ENCODE results near the gene DESI2. TPM values are rescaled to one million over a fixed set of nuclear protein-coding genes. Genes with fewer than 3 reads are reported as not detected.

DESI2 gene
- total RNA-seq, 4 donors from 2014 or later, result 16.7 to 109 (median 37.7) TPM

DNA sequence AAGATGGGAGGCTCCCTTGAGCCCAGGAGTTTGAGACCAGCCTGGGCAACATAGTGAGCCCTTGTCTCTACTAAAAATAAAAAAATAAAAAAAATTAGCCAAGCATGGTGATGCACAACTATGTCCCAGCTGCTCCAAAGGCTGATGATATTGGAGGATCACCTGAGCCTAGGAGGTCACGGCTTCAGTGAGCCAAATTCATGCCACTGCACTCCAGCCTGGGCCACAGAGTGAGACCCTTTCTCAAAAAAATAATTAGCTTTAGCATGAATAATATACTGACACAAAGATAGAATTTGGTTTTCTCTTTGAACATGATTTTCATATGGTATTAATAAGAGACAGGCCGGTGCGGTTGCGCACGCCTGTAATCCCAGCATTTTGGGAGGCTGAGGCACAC is 88.8 kb downstream of the DESI2 start:
- intact Hi-C loops (cut with DNase I; ENCODE audit: low total_unique reads), result no loop called here
- Histone ChIP-seq H3K36me3 (no peaks in the 10 kb centered on the region), H3K4me3 (no peak overlapping the region), H3K9me3 (no peaks in the 10 kb centered on the region), H3K27ac (no peak overlapping the region), H3K27me3 (no peaks in the 10 kb centered on the region), H3K4me1 (no peaks in the 10 kb centered on the region)
- no peak for DNase-seq
- TF ChIP-seq POLR2A (IDR thresholded peaks at IDR 0.05), result no peak
- TF ChIP-seq, protein P1, sequence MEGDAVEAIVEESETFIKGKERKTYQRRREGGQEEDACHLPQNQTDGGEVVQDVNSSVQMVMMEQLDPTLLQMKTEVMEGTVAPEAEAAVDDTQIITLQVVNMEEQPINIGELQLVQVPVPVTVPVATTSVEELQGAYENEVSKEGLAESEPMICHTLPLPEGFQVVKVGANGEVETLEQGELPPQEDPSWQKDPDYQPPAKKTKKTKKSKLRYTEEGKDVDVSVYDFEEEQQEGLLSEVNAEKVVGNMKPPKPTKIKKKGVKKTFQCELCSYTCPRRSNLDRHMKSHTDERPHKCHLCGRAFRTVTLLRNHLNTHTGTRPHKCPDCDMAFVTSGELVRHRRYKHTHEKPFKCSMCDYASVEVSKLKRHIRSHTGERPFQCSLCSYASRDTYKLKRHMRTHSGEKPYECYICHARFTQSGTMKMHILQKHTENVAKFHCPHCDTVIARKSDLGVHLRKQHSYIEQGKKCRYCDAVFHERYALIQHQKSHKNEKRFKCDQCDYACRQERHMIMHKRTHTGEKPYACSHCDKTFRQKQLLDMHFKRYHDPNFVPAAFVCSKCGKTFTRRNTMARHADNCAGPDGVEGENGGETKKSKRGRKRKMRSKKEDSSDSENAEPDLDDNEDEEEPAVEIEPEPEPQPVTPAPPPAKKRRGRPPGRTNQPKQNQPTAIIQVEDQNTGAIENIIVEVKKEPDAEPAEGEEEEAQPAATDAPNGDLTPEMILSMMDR (IDR thresholded peaks at IDR 0.05), result no peak

DNA sequence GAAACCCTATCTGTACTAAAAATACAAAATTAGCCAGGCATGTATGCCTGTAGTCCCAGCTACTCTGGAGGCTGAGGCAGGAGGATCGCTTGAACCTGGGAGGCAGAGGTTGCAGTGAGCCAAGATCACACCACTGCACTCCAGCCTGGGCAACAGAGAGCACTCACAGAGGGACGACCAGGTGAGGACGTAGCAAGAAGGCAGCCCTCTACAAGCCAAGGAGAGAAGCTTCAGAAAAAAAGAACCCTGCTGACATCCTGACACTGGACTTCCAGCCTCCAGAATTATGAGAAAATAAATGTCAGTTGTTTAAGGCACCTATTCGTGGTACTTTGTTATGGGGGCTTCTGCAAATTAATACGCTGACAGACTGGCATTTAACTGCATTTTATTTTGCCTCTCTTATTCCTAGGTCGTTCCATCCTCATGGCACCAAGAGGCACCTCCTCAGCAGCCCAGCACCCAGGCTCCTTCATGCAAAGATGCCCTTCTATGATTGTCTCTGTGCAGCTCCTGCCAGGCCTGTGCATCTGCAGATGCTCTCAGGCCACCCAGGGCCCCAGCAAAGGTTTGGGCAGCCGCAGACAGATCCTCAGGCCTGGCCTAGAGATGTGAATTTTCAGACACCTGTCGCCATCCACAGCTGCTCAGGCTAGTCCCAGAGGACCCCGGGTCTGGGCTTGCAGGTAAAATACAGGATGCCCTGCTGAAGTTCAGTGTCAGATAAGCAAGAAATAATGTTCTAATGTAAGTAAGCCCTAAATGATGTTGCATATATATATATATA is 96.5 kb downstream of the DESI2 start:
- no peak overlapping the region for H3K27ac ChIP-seq
- intact Hi-C loops (cut with DNase I; ENCODE audit: low total_unique reads), result no loop called here
- H3K4me3 ChIP-seq, result no peak overlapping the region
- TF ChIP-seq POLR2A (IDR thresholded peaks at IDR 0.05), result no peak
- TF ChIP-seq, protein P1 (IDR thresholded peaks at IDR 0.05), result no peak
- H3K27me3 ChIP-seq, result no peaks in the 10 kb centered on the region
- no peaks in the 10 kb centered on the region for H3K9me3 ChIP-seq
- no peak for DNase-seq
- no peaks in the 10 kb centered on the region for H3K4me1 ChIP-seq
- H3K36me3 ChIP-seq, result no peaks in the 10 kb centered on the region

DNA sequence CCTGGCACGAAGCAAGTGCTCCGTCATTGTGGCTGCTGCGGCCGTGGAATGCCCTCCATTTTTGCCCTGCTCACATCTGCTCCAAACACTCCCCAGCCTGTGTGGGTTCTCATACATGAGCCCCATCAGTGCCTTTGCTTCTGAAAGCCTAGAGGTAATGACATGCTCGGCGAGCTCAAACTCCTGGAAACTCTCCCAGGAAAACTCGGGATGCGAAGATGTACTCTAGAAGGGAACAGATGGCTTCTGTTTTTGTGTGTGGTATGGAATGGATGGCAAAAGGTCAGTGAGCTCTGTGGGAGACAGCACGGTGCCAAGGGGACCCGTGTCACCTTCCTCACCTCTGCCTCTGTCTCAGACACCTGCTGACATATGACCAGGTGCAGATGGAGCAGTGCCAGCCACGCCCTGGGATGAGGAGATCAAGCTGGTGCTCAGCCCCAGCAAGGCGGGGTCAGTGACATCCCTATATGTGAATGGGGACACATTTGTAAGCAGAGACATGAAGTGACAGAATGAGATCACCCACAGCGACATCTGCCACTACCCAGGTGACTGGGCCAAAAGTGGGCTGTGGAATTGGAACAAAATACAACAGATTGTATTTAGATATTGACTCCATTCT is 98.5 kb downstream of the DESI2 start:
- no peaks in the 10 kb centered on the region for H3K36me3 ChIP-seq
- H3K27me3 ChIP-seq, result no peaks in the 10 kb centered on the region
- no peak for DNase-seq
- no peaks in the 10 kb centered on the region for H3K4me1 ChIP-seq
- TF ChIP-seq POLR2A (IDR thresholded peaks at IDR 0.05), result no peak
- TF ChIP-seq, protein P1 (IDR thresholded peaks at IDR 0.05), result no peak
- H3K9me3 ChIP-seq, result no peaks in the 10 kb centered on the region
- H3K4me3 ChIP-seq, result no peak overlapping the region
- no peak overlapping the region for H3K27ac ChIP-seq
- intact Hi-C loops (cut with DNase I; ENCODE audit: low total_unique reads), result no loop called here

DNA sequence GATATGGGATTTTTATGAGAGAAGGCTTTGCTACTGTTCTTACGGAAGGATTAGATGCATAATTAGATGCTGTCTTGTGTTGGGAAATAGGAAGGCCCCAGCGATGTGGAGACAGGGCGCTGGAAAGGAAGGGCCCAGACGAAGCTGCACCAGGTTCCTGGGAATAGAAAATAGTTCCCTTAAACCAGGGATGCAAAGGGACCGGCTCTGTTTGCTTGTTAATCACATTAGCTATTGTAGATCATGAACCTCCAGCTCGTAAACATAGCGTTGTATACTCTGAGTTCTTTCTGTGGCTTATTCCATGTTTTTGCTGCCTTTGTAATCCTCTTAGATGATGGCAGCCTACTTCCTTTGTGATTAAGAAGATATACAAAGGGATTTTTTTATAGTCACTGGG is 102.7 kb downstream of the DESI2 start:
- intact Hi-C loops (cut with DNase I; ENCODE audit: low total_unique reads), result no loop called here
- Histone ChIP-seq H3K4me1 (no peaks in the 10 kb centered on the region), H3K27ac (no peak overlapping the region), H3K4me3 (no peak overlapping the region), H3K36me3 (no peaks in the 10 kb centered on the region), H3K27me3 (no peaks in the 10 kb centered on the region), H3K9me3 (no peaks in the 10 kb centered on the region)
- DNase-seq, result no peak
- no peak for TF ChIP-seq POLR2A (IDR thresholded peaks at IDR 0.05)
- TF ChIP-seq, protein P1 (IDR thresholded peaks at IDR 0.05), result no peak
